Osteocyte (in vitro differentiated cells): ENCODE results near the gene MPRIP. TPM values are rescaled to one million over a fixed set of nuclear protein-coding genes. Genes with fewer than 3 reads are reported as not detected.

Experiments
- DNase-seq: peaks from one replicate; pipeline ENCODE4 v3.0.0; 2021; ENCODE audit warnings: mixed read lengths; ENCODE audit not compliant: unreplicated experiment; ENCODE audit errors: extremely low spot score
- H3K27ac Mint-ChIP-seq: one replicate; pipeline ENCODE4 v1.8.0; 2021; ENCODE audit warnings: mild to moderate bottlenecking, mixed read lengths; ENCODE audit not compliant: unreplicated experiment
- H3K27me3 Mint-ChIP-seq: one replicate; pipeline ENCODE4 v1.8.0; 2021; ENCODE audit warnings: mixed read lengths; ENCODE audit not compliant: unreplicated experiment
- H3K36me3 Mint-ChIP-seq: one replicate; pipeline ENCODE4 v1.8.0; 2021; ENCODE audit warnings: mixed read lengths; ENCODE audit not compliant: unreplicated experiment
- H3K4me1 Mint-ChIP-seq: one replicate; pipeline ENCODE4 v1.8.0; 2021; ENCODE audit warnings: mixed read lengths; ENCODE audit not compliant: unreplicated experiment
- H3K4me3 Mint-ChIP-seq: one replicate; pipeline ENCODE4 v1.8.0; 2021; ENCODE audit warnings: mild to moderate bottlenecking, moderate library complexity, mixed read lengths; ENCODE audit not compliant: unreplicated experiment
- H3K9me3 Mint-ChIP-seq: one replicate; pipeline ENCODE4 v1.8.0; 2021; ENCODE audit warnings: mixed read lengths; ENCODE audit not compliant: unreplicated experiment
- total RNA-seq: library from RNA; stranded (reverse); gene quantifications from 2 replicates; pipeline ENCODE4 v1.2.1, GENCODE V29; 2021
- TF ChIP-seq, protein P1 (sequence below): fragments of 200-600 bp; sonication (generic); IDR thresholded peaks from 2 replicates; pipeline ENCODE4 v1.5.0; 2021; ENCODE audit warnings: antibody characterized with exemption, mild to moderate bottlenecking, moderate library complexity

The MPRIP gene
- total RNA-seq, 1 donor from 2014 or later: 206 TPM

DNA sequence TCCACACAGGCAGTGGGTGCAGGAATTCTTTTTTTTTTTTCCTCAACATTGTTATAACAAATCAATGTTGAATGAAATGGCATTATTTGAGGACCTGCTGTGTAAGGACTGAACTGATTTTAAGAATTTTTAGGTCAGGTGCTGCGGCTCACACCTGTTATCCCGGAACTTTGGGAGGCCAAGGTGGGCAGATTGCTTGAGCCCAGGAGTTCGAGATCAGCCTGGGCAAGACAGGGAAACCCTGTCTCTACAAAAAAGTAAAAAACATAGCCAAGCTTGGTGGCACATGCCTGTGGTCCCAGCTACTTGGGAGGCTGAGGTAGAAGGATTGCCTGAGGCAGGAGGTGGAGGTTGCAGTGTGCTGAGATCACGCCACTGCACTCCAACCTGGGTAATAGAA, 12.4 kb downstream of the MPRIP start:
- Mint-ChIP-seq H3K27ac (no peak overlapping the region), H3K36me3 (no peaks in the 10 kb centered on the region), H3K4me3 (no peak overlapping the region), H3K27me3 (no peaks in the 10 kb centered on the region), H3K9me3 (no peaks in the 10 kb centered on the region), H3K4me1 (peaks cover 43% of the 10 kb centered on the region)
- DNase-seq: no peak
- TF ChIP-seq, protein P1, sequence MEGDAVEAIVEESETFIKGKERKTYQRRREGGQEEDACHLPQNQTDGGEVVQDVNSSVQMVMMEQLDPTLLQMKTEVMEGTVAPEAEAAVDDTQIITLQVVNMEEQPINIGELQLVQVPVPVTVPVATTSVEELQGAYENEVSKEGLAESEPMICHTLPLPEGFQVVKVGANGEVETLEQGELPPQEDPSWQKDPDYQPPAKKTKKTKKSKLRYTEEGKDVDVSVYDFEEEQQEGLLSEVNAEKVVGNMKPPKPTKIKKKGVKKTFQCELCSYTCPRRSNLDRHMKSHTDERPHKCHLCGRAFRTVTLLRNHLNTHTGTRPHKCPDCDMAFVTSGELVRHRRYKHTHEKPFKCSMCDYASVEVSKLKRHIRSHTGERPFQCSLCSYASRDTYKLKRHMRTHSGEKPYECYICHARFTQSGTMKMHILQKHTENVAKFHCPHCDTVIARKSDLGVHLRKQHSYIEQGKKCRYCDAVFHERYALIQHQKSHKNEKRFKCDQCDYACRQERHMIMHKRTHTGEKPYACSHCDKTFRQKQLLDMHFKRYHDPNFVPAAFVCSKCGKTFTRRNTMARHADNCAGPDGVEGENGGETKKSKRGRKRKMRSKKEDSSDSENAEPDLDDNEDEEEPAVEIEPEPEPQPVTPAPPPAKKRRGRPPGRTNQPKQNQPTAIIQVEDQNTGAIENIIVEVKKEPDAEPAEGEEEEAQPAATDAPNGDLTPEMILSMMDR: no peak

DNA sequence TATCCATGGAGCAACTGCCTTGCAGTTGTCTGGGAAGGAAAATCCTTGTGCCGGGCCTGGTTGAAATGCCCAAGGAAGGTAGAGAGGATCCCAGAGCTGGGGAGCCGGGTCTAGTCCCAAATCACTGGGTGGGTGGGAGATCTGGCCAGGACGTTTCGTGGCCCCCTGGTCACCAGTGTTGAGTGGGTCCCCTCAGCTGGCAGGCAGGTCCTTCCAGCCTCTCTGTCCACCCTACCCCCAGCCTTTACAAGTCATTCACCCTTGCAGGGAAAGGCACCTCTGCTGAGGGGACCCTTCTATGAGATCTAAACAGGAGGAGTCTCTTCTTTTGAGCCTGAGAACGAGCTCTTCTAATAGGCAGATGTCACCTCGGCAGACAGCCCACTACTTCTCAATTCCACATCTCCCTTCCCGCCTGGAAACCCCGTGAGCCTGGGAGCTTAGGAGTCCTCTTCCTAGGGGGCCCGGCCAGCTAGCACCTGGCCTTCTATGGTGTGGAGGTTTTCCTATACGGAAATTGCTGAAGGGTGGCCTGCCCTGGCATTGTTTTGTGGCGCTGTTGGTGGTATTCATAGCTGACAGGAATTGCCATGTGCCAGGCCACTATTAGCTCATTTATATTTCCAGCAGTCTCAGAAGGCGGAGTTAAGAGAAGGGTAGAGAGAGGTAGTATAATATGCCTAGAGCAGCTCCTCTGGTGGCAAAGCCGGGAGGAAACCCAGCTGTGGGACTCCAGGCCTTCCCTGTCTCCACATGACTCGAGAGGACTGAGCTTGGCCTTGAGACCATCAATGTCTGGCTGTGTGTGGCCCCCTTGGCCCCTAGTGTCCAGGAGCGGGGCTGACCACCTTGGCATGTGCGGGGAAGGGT, 13.3 kb downstream of the MPRIP start:
- H3K9me3 Mint-ChIP-seq: no peaks in the 10 kb centered on the region
- H3K4me3 Mint-ChIP-seq: no peak overlapping the region
- TF ChIP-seq, protein P1: no peak
- peaks cover 43% of the 10 kb centered on the region for H3K4me1 Mint-ChIP-seq
- H3K27ac Mint-ChIP-seq: peak overlapping the region; percentile 44
- H3K27me3 Mint-ChIP-seq: no peaks in the 10 kb centered on the region
- DNase-seq: no peak
- peaks cover under 1% of the 10 kb centered on the region for H3K36me3 Mint-ChIP-seq

DNA sequence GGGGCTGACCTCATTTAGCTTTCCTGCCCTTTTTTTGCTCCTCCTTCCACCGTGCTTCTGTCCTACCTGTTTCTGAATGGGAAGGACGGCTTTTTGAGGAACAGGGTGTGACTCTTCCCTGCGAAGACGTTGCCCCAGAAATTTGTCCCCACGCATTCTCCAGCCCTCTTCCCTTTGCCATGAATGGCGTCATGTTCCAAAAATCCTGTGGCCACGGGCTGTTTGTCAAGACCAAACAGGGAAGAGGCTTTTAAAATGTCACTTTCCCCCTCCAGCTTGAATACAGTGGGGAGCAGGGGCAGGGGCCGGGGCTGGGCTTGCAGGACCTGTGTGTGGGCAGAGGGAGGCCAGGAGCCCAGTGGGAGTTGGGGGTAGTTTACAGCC, 13.9 kb downstream of the MPRIP start:
- no peaks in the 10 kb centered on the region for H3K27me3 Mint-ChIP-seq
- DNase-seq: no peak

DNA sequence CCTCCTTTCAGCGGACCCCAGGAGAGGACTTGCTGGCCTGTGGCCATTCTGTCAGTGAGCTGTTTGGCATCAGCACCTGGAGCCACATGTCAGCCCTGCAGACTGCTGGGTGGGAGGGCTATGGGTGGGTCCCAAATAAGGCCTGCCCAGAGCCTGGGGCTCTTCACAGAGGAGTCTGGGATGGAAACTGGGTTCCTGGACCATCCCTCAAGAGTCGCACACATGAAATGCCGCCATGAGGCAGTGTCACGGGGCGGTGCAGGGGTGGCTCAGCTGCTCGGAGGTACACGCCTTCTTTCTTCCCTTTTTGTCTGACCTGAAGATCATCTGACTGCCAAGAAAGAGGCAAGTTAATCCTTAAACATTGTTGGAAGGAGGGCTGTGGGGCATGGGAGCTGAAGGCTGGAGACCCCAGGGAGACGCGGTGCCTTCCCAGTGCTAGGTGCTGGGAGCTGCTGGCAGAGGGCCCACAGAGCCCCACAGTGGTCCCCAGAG, 14.8 kb downstream of the MPRIP start:
- Mint-ChIP-seq H3K27me3 (no peaks in the 10 kb centered on the region), H3K36me3 (peaks cover 2% of the 10 kb centered on the region), H3K27ac (no peak overlapping the region), H3K9me3 (no peaks in the 10 kb centered on the region), H3K4me1 (peaks cover 35% of the 10 kb centered on the region), H3K4me3 (no peak overlapping the region)
- no peak for DNase-seq
- TF ChIP-seq, protein P1: no peak

More for the DNA sequence above, 13.9 kb downstream of the MPRIP start:
- Mint-ChIP-seq H3K4me3 (no peak overlapping the region), H3K27ac (no peak overlapping the region), H3K4me1 (peaks cover 39% of the 10 kb centered on the region), H3K36me3 (peaks cover 2% of the 10 kb centered on the region), H3K9me3 (no peaks in the 10 kb centered on the region)
- TF ChIP-seq, protein P1: no peak

DNA sequence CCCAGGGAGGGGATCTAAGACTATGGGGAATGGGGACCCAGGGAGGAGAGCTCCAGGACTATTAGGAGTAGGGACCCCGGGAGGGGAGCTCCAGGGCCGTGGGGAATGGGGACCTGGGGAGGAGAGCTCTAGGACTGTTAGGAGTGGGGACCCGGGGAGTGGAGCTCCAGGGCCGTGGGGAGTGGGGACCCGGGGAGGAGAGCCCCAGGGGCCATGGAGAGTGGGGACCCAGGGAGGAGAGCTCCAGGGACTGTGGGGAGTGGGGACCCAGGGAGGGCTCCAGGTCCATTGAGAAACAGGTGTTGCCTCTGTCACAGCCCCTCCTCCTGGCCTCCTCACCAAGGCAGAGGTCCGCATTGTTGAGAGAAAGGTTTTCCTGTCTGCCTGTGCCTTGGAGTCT, 16.0 kb downstream of the MPRIP start:
- H3K27ac Mint-ChIP-seq: no peak overlapping the region

More for the DNA sequence above, 16.0 kb downstream of the MPRIP start:
- H3K9me3 Mint-ChIP-seq: no peaks in the 10 kb centered on the region
- no peak overlapping the region for H3K4me3 Mint-ChIP-seq
- H3K27me3 Mint-ChIP-seq: no peaks in the 10 kb centered on the region
- no peak for DNase-seq
- H3K4me1 Mint-ChIP-seq: peaks cover 38% of the 10 kb centered on the region
- peaks cover 2% of the 10 kb centered on the region for H3K36me3 Mint-ChIP-seq
- TF ChIP-seq, protein P1: no peak
